HFFc6 (cell line): Measurements from ENCODE around the gene TLE4. TPM values are rescaled to one million over a fixed set of nuclear protein-coding genes. Genes with fewer than 3 reads are reported as not detected.
"Not testable (repeated sequence)": the region's sequence is repeated elsewhere in the genome, so short reads cannot be mapped to it uniquely, and the experiment has no call there.

Experiments
- DNase-seq: peaks from one replicate; pipeline ENCODE4 v3.0.0-alpha.2; 2018
- H3K27ac Mint-ChIP-seq: 2 replicates; pipeline ENCODE4 v1.8.0; 2020; ENCODE audit warnings: mild to moderate bottlenecking, mixed read lengths
- H3K27me3 Mint-ChIP-seq: 2 replicates; pipeline ENCODE4 v1.8.0; 2021; ENCODE audit warnings: mild to moderate bottlenecking, moderate library complexity, mixed read lengths; ENCODE audit not compliant: insufficient read depth
- H3K36me3 Mint-ChIP-seq: 2 replicates; pipeline ENCODE4 v1.8.0; 2021; ENCODE audit warnings: low read depth, mixed read lengths
- H3K4me1 Mint-ChIP-seq: 2 replicates; pipeline ENCODE4 v1.8.0; 2020; ENCODE audit warnings: low read depth, mixed read lengths
- H3K4me3 Mint-ChIP-seq: 2 replicates; pipeline ENCODE4 v1.8.0; 2020; ENCODE audit warnings: mild to moderate bottlenecking, moderate library complexity, mixed read lengths
- H3K9me3 Mint-ChIP-seq: 2 replicates; pipeline ENCODE4 v1.8.0; 2020; ENCODE audit warnings: mild to moderate bottlenecking, mixed read lengths
- CTCF ChIP-seq: fragments of 200-600 bp; sonication (generic); IDR thresholded peaks from 2 replicates; pipeline ENCODE4 v1.5.0; 2021; ENCODE audit warnings: antibody characterized with exemption, mild to moderate bottlenecking
- total RNA-seq, 6 experiments: library from RNA; stranded (reverse); fragmentation: NEBNext Ultra II Directional; extraction: Animal tissue kit (Norgen Biotek cat#: 25700); gene quantifications; 2 replicates in 1 of 6; 3 replicates in 5 of 6; pipeline ENCODE4 v1.2.3, GENCODE V29; 2021

Gene TLE4
- total RNA-seq, 6 experiments from 2014 or later = 126 to 186 (median 139) TPM

GRCh38 chr9:79604921-79605562 lies 33.3 kb downstream of the TLE4 start:
- Mint-ChIP-seq H3K27me3 (no peaks in the 10 kb centered on the region; the same call in 1 of the 2 replicates), H3K36me3 (peaks cover 9% of the 10 kb centered on the region), H3K27ac (no peak overlapping the region), H3K4me1 (peaks cover 32% of the 10 kb centered on the region), H3K4me3 (no peak overlapping the region), H3K9me3 (peaks cover 31% of the 10 kb centered on the region)
- DNase-seq = no peak
- TF ChIP-seq CTCF = no peak

GRCh38 chr9:79606529-79606928 lies 34.8 kb downstream of the TLE4 start:
- not testable (repeated sequence) for H3K27me3 Mint-ChIP-seq, H3K36me3 Mint-ChIP-seq, H3K27ac Mint-ChIP-seq, H3K4me3 Mint-ChIP-seq, DNase-seq
- H3K9me3 Mint-ChIP-seq = peaks cover 30% of the 10 kb centered on the region
- H3K4me1 Mint-ChIP-seq = peaks cover 47% of the 10 kb centered on the region

DNA sequence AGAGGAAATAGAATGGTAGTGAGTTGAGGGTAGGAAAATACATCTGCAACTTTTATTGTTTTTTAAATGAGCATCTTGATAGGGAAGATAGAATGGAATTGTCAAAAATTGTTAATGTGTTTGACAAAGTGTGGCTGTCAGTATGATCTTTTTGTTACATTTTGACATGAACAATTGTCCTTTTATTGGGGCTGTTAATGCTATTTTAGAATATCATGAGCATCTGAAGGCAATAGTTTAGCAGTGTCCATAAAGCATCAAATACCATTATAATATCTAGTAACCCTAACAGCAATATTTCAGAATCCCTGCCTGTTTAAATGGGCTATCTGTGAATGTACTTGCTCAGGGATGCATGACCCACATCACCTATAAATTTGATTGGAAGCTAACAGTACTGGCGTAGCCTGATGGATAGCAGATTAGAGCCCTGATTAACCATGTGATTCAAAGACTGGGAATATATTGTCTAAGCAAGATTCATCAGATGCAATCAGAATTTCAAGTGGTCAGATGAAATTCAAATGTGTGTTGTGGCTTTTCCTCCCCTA lies 37.8 kb downstream of the TLE4 start:
- TF ChIP-seq CTCF = no peak
- Mint-ChIP-seq H3K9me3 (peaks cover 13% of the 10 kb centered on the region), H3K27me3 (no peaks in the 10 kb centered on the region; the same call in 1 of the 2 replicates), H3K4me3 (peak overlapping the region; percentile 76), H3K27ac (peak overlapping the region; percentile 89), H3K36me3 (peaks cover 24% of the 10 kb centered on the region), H3K4me1 (peaks cover 77% of the 10 kb centered on the region)
- DNase-seq = no peak

DNA sequence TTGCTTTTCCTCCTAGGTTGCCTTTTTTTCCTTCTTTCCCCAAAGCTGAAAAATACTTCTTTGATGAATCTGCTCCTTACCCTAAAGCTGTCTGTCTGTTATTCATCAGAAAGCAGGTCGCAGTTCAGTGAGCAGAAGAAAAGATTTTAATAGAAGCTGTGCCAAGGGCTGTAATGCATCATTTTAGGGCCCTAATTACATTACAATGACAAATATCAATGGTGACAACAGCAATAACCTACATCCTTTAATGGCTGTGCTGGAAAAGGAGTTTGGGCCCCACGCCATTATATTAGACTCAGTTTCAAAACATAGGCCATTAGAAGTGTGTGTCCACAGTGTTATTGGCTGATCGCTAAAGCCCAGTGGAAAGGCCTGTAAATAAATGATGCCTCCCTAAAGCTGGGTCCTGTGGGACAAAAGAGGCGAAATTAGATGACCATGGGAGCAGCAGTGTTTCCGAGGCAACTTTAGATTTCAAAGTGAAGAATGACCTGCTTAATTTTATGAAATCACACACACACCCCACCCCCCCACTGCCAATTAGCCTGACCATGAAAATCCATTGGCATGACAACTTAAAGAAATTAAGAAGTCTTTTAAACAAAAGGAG lies 38.4 kb downstream of the TLE4 start:
- Mint-ChIP-seq H3K36me3 (peaks cover 30% of the 10 kb centered on the region), H3K9me3 (peaks cover 13% of the 10 kb centered on the region), H3K4me1 (peaks cover 83% of the 10 kb centered on the region), H3K27me3 (no peaks in the 10 kb centered on the region; the same call in 1 of the 2 replicates), H3K27ac (peak overlapping the region; percentile 89), H3K4me3 (peak overlapping the region; percentile 76)
- TF ChIP-seq CTCF = no peak
- peak; percentile 76 for DNase-seq

- TF ChIP-seq CTCF = no peak
- Mint-ChIP-seq H3K27me3 (no peaks in the 10 kb centered on the region; the same call in 1 of the 2 replicates), H3K27ac (peak overlapping the region; percentile 89), H3K9me3 (peaks cover 13% of the 10 kb centered on the region), H3K4me3 (peak overlapping the region; percentile 76), H3K36me3 (peaks cover 33% of the 10 kb centered on the region), H3K4me1 (peaks cover 89% of the 10 kb centered on the region)
- DNase-seq = peak; percentile 95
Measured at GRCh38 chr9:79610791-79611614, 39.2 kb downstream of the TLE4 start.
